DMS114 treated with DMSO at 0.1 percent for 48 hours (cell line): ENCODE measurements around the gene RETREG1.

Experiments used
- DNase-seq: peaks from one replicate; lab custom pipeline; 2025; ENCODE audit not compliant: unreplicated experiment; lab: John Stamatoyannopoulos, UW

The RETREG1 gene

DNA sequence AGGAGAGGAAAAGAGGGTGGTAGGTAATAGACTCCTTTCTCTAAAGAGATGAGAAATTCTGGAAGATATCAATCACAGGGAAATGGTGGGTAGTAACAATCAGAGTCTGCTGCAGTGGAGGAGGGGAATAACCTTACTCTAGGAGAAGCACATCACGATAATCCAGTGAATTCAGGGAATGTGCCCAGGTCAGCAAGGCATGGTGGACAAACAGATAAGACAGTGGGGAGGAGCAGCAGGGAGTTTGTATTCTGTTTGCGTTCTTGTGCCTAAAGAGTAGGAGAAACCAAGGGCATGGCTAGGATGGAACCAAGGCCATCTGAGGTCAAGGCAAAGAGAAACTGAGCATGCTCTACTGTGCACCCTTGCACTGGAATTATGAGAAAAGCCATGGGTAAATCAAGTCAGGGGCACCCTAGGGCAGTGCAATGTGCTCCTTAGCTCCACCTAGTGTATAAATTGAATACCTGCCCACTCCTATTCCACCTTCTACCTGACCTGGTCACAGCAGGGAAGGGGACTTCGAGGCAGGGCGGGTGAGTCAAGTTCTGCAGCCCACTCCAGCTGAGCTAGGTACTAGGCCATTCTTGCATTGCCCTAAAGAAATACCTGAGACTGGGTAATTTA lies 31.6 kb downstream of the RETREG1 start:
- DNase-seq: no peak

DNA sequence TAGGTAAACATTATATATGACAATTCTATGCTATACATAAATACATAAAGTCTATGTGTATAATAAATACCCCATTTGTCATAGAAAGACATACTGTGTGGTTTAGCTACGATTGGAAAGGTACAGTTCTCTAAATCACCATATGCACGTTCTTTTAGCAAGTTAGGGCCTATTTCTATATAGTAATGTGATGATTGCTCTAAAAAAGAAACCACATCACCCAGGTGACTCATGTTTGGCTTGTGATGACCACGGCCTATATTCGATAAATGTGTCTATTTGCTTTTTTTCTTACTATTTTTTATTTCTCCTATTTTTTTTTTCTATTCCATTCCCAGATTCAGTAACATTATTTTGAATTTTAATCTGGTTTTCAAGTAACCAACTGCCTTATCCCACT lies 34.7 kb downstream of the RETREG1 start:
- DNase-seq: no peak

DNA sequence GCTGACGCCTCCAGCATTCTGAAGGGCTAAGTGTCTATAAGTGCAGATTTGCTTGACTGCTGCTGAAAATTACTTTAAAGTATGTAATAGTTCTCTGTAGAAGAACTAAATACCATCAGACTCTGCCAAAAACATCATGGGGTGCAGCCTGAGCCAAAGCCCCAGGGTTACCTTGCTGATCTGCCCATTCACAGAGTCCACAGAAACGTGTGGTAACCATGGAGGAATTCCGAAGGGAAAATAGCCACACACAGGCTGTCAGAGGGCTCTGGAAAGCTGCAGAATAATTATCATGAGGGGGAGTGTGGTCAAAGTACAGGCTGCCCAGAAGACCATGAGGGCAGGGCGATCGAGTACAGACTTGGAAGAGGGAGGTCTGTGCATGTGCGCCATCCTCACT lies 36.4 kb downstream of the RETREG1 start:
- DNase-seq: no peak

DNA sequence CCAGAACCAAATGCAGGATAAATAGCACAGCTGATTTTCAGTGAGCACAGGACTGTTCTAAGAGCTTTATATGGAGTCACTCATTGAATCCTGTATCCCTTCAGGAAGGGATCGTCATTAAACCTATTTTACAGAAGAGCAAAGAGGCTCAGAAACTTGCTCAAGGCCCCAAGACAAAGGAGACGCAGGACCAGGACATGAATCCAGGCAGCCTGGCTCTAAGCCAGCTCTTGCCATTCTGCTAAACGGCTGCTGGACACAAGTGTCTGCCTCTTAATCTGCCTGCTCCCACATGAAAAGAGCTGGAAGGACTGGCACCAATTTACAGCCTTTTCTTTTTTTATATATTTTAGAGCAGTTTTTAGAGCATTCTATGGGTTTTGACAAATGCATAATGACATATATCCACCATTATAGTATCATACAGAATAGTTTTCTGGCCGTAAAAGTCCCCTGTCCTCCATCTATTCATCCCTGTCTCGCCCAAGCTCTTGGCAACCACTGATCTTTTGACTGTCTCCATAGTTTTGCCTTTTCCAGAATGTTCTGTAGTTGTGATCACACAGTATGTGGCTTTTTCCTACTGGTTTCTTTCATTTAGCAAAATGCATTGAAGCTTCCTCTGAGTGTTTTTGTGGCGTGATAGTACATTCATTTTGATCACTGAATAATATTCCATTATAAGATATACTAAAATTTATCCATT lies 37.5 kb downstream of the RETREG1 start:
- DNase-seq: no peak

DNA sequence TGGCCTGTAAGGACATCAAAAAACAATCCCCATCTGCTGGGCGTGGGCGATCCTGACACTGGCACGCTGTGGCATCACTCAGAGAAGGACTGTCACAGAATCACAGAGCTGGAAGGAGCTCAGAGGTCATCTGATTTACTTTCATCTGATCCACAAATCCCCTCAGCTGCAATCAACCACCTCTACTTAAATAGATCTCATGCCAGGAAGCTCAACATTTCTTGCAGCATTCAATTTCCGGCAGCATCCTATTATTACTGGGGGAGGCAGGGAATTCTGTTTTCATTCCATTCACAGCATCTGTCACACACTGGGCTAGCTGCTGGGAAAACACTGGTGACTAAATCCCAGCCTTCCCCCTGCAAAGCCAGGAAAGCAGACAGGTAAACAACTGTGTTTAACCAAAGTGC lies 38.3 kb downstream of the RETREG1 start:
- no peak for DNase-seq

DNA sequence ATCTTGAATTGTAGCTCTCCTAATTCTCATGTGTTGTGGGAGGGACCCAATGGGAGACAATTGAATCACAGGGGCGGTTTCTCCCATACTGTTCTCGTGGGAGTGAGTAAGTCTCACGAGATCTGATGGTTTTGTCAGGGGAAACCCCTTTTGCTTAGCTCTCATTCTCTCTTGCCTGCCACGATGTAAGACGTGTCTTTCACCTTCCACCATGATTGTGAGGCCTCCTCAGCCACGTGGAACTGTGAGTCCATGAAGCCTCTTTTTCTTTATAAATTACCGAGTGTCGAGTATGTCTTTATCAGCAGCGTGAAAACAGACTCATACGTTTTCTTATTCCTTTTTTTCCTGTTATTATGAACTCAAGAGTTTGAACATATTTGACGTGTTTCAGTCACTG lies 39.1 kb downstream of the RETREG1 start:
- DNase-seq: no peak

DNA sequence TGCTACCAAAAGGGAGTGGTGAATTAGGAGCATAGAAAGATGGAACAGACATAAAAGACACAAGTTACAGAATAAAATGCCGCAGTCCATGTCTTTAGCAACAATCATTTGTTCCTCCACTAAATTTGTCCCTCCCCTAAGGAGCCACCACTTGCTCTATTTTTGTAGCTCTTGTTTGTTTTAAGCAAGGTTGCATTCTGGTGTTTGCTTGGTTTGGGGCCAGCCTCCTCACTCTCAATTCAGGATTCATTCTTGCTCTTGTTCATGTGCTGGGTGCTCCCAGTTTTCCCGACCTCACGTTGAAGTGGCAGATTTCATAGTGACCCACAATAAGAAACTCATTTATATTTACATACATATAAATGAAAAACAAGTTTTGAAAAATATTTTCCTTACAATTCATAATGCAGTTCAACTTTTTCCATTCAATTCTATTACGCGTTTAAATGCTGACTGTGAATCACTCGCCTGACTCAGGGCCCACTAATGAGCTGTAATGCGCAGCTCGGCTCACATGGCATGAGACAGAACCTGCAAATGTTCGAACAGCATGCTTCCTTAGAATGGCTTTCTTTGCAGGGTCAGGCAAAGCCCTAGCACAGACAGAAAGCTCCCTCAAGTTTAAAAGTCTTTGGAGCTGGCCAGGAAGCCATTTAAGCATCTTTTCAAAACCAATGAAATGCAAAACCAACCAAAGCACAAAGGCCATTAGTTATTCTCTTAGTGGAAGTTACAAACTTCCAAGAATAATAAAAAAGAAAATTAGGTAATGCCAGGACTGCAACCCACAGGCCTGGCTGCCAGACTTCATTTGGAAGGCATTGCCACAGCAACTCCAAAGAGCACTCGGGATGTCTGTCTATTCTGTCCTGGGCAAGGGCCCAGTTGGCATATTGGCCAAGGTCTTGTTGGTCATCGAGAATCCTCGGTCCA lies 41.7 kb downstream of the RETREG1 start:
- no peak for DNase-seq

DNA sequence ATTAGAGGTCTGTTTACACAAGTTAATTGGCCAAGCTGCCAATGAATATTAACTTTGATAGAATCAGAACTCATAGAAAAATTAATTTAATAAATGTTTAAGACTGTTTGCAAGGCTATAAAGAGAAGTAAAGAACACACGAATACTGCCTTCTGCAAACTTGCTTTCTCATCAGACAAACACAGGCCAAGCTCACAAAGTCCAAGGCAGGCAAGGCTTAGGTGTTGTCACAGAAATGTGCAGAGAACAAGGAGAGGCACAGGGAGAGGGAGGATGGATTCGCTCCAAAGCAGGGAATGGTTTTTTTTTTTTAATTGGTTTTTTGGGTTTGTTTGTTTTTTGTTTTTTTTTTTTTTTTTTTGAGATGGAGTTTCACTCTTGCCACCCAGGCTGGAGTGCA lies 43.4 kb downstream of the RETREG1 start:
- no peak for DNase-seq

DNA sequence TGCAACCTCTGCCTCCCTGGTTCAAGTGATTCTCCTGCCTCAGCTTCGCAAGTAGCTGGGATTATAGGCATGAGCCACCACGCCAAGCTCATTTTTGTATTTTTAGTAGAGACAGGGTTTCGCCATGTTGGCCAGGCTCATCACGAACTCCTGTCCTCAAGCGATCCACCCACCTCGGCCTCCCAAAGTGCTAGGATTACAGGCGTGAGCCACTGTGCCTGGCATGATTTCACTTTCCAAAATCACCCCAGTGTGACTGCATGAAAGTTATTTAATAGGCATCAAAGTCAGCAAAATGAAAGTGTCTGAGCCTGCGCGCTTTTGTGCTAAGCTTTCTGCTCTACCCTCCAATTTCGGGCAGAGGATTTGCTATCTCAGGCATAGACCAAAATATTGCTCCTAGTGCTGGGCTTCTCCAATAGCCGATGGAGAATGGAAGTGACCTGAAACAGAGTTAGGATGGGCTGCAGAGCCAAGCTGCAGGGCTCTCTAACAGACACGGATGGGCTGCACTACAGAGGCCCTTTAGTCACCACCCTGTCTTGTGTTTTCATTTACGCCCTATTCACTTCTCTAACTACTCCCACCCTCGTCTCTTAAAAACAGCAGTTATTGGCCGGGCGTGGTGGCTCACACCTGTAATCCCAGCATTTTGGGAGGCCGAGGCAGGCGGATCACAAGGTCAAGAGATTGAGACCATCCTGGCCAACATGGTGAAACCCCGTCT lies 44.3 kb downstream of the RETREG1 start:
- DNase-seq: no peak

DNA sequence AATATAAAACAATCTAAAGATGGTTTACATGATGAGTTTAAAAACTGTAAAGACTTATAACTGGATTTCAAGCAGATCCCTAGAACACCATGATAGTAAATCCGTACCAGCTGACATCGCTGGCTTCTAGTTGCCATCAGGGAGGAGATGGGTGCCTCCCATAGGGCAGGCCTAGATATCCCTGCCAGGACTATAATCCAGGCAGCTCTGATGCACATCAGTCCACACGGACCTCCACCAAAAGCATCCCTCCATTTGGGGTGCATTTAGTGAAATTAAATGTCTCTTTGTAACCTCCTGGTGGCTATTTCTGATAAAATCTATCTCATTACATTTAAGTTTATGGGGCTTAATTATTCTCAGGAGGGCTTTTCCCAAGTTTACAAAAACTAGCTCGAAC lies 45.8 kb downstream of the RETREG1 start:
- DNase-seq: no peak

DNA sequence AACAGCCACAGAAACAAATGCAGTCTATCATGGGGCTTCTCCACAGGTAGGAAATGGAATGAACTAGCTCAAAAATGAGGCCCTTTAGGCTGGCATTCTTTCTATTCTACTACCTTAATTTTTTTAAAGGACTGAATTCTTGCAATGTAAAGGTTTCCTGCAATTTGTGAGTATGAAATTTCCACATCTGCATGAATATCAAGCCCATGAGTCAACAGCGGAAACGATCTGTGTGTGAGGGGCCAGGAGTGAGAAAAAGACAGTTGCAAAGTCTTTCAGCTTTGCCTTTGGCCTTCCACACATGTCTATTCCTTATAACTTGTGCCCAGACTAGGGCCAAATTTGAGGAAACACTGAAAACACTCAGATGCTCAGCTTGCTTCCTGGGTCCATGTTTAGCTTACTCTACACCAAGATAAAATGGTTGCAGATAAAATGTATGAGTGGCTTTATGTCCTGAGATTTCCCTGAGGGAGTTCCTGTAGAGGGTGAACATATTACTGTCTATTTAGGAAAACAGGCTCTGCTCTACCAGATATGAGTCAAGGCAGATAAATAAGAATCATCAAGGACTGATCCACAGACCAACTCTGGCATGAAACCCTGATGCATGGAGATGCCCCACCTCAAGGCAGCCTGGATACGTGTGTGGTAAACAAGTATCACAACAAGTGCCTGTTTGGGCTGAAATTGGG lies 46.5 kb downstream of the RETREG1 start:
- DNase-seq: no peak

DNA sequence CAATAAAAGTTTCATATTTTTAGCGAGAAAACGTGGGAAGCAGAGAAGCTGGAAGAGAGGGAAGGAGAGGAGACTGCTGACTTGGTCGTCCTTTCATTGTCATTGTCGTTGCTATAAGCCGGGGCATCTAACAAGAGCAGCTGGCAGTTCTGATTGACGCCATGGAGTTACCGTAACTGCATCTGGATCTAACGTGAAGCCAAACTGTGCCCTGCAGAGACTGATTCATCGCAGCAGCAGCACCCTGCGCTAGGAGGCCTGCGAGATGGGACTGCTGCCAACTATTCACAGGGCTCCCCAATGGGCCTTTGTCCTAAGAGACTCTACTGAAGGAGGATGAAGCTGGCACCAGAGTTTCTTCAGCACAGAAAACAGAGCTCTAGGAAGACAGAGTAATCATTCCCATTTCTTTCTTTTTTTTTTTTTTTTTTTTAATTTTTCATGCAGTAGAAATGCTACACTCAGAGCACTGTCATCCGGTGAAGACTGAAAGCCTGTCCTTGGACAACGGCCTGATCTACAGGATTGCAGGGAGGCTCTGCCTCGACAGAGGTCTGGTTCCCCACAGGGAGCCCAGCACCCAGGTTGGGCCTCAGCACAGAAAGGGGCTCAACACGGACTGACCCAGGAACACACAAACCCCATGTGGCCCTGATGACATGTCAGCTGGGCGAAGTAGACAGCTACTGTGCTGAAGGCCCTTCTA lies 47.8 kb downstream of the RETREG1 start:
- DNase-seq: no peak

DNA sequence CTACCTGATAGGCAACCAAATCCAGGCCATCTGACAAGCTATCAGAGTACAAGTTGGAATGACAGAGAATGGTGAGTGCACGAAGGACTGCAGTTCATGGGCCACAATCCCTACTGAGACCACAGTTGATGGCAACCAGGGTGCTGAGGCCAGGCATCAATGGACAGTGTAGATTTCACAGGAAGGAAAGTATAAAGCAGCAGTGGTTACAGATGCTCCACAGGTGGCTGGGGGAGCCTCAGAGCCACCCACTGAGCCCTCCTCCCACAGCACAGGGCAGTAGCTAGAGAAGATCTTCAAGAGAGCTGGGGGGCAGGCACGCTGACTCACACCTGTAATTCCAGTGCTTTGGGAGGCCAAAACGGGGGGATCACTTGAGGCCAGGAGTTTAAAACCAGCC lies 49.4 kb downstream of the RETREG1 start:
- no peak for DNase-seq

DNA sequence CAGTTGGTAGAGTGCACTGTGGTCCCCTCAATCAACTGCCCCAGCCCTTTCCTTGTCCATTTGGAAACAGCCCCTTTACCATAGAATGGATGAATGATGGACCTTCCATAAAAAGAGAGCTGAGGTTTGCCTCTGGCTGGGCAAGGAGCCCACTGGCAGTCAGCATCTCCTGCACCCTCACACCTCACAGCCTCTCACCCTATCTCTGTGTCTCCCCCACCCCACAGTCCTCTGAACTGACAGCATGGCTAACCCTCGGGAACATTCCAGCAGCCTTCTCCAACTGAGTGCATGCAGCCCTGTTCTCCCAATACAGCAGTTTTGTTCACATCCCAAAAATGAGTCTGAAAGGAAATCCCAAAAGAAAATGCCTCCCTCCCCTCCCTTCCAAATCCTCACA lies 51.7 kb downstream of the RETREG1 start:
- no peak for DNase-seq

DNA sequence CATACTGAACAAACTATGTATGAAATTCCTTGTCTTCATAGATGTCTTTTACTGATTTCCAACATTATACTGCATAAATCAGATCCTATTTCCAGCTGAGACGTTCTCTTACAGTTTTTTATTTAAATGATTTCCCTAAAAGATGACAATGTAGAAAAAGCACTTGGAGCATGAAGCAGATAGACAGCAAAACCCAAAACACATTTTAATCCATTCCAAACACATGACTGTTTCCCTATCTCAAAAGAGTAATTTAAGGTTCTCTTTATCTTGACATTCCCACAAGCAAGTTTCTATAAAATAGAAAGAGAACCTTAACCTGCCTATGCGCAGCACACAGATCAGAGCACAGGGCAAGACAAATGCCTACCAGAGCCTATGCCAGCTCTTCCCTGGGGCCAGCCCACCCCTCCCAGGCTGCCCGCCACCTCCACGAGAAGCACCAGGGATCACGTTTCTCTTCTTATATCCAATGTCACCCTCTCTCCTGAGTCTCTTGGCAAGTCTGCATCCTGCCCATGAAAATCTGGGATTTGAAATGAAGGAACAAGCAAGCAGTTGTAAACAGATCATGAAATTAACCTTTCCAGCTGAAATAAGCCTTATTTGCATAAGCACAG lies 52.4 kb downstream of the RETREG1 start:
- DNase-seq: no peak

DNA sequence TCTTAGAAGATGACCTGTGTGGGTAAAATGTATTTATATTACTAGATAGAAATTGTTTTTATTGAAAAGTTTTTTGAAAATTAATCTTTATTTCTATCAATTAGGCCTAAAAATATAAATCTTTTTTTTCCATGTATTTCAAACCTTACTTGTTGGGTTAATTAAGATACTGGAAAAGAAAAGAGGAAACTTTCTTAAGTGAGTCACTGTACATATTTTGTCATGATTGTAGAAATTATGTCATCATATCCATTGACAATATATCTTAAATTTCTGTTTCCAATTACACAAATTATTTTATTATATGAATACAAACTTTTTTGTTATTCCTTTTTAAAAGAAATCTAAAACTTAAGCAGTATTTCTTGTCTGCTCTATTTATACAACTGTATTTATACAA lies 53.1 kb downstream of the RETREG1 start:
- DNase-seq: no peak

DNA sequence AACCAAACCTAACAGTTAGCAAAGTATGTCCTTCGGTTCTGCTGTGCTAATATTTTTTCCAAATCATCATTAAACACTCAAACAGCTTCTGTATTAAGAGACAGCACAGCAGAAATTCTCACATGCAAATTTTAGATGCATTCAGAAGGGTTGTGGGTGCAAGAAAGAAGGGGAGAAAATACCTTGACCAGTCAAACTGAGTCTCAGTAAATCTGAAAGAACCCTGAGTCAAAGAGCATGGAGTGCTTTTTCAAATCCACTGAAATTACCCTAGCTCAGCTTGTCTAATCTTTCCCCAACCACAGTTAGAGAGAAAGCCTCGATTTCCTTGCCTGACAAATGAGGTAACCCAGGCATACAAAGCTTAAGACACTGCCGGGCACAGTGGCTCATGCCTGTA lies 55.1 kb downstream of the RETREG1 start:
- DNase-seq: no peak

DNA sequence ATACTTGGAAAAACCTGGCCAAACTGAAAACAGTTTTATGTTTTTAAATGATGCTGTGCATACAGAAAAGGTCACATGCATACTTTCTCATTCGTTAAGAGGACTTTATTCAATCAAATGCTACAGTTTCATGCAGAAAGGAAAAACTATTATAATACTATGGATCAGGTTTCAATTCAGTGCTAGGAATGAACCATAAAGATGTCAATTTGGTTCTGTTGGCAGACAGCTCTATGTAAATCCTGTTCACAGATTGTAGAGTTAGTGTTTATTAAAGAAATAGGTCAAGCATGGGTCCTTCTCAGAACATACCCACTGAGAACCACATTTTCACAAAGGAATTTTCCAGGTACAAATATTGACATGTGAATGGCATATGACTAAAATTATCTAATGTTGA lies 57.1 kb downstream of the RETREG1 start:
- DNase-seq: no peak

DNA sequence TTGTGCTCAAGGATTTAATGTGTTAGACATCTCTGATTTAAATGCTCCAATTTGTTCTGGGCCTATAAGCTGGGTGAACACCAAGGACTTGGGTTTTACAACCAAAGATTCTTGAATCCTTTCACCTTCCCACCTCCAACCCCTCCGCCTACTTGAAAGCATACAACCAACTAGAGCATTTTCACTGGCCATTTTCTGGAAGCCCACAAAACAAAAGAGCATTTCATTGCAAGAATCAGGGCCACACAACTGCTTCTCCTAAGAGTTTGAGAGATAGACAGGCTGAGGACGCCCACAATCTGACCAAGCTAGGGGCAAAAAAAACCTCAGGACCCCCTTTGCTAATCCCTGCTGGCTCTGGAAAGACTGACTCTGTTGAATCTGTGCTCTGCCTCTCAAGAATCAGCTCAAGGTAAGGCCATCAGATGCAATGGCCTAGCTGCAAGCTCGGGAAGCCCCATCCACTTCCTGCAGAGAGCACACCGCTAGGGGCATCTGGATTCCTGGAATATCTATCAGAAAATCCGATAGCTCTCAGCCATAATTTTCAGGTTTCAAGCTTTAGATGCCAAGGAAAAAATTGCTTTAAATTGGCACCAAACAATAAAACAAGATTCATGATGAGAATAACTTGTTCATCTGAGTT lies 57.7 kb downstream of the RETREG1 start:
- no peak for DNase-seq
